Pancreas (tissue), 10 donors: Measurements from ENCODE around the gene SPATA12. TPM values are rescaled to one million over a fixed set of nuclear protein-coding genes. Genes with fewer than 3 reads are reported as not detected.
A peak's percentile ranks its signal among the peaks of the same experiment; 100 is the strongest.

Source experiments
- ATAC-seq, 4 donors: fragments of 200-7000 bp; cut with Tn5 transposase; one replicate each; pipeline versions ENCODE4 v1.8.0 to v1.9.1; 2020; ENCODE audit warnings: mild to moderate bottlenecking in 4 of 4, moderate library complexity in 4 of 4
- DNase-seq, 6 donors: peaks; one replicate each; pipeline ENCODE4 v3.0.0-alpha.2; 2020
- FAIRE-seq: peaks from 2 replicates; lab custom pipeline; 2012; peaks lifted over from hg19 to GRCh38; lab: Jason Lieb, UNC
- H3K27ac ChIP-seq, 4 donors: fragments of 200-600 bp; sonication (generic); 1 replicate in 3 of 4; 2 replicates in 1 of 4; pipeline versions ENCODE4 v1.5.0 to v1.8.0; 2020
- H3K27me3 ChIP-seq, 4 donors: fragments of 200-600 bp; one replicate each; pipeline ENCODE4 v1.8.0; 2021
- H3K36me3 ChIP-seq, 3 donors: fragments of 200-600 bp; sonication (generic) in 1 of 3; one replicate each; pipeline versions ENCODE4 v1.5.0 to v1.8.0; 2020 to 2021
- H3K4me1 ChIP-seq, 3 donors: fragments of 200-600 bp; one replicate each; pipeline ENCODE4 v1.8.0; 2021
- H3K4me3 ChIP-seq, 4 donors: fragments of 200-600 bp; sonication (generic) in 2 of 4; one replicate each; pipeline versions ENCODE4 v1.5.0 to v1.8.0; 2020 to 2021
- H3K9me3 ChIP-seq, 4 donors: fragments of 200-600 bp; one replicate each; pipeline ENCODE4 v1.8.0; 2021
- WGBS, 2 donors: extraction: QIAGEN DNeasy Blood & Tissue Kit; methylation state at CpG; one replicate each; pipeline ENCODE4 v1.1.7; 2013; 5-methylcytosine and 5-hydroxymethylcytosine counted together
- intact Hi-C, 3 donors: fragments of 100-400 bp; cut with DNase I; formaldehyde crosslinking; loops; one replicate each; pipeline versions ENCODE4 v1.11.1 to v1.14.2; 2022
- polyA plus RNA-seq, 2 donors: library from polyadenylated mRNA; stranded (reverse); fragments of 200-250 nt; gene quantifications; one replicate each; pipeline ENCODE4 v1.2.3, GENCODE V29; 2013
- total RNA-seq, 6 donors: library from RNA; stranded (reverse); fragmentation: NEBNext Ultra II Directional in 4 of 6; extraction: Animal tissue kit (Norgen Biotek cat#: 25700) in 4 of 6; gene quantifications; one replicate each; pipeline versions ENCODE4 v1.2.1 to v1.2.4, GENCODE V29; 2021 to 2023
- TF ChIP-seq, protein P1 (sequence below), 4 donors: fragments of 200-600 bp; sonication (generic) in 3 of 4; IDR thresholded peaks; one replicate each; pipeline versions ENCODE4 v1.5.0 to v1.8.0; 2021; ENCODE audit warnings: antibody characterized with exemption in 4 of 4
- donor health status: healthy with polysubstance abuse.
- donor health status: DM: no; HTN: no; CAD: no; lungs with moderate emphysema.
- donor health status: DM: no; HTN: no; CAD: no.
- donor health status: control.
- donor health status: control.
- donor health status: Bipolar disorder and iron deficiency.
- donor health status: DM: yes; HTN: yes; CAD: no.
- donor health status: DM: no; HTN: no; CAD: no.
- donor health status: DM: no; HTN: no; CAD: no.
- donor health status: DM: yes; HTN: yes; CAD: no.

Gene SPATA12
- total and polyA plus RNA-seq, 8 donors = 0.06 to 0.12 TPM; not detected in 6

DNA sequence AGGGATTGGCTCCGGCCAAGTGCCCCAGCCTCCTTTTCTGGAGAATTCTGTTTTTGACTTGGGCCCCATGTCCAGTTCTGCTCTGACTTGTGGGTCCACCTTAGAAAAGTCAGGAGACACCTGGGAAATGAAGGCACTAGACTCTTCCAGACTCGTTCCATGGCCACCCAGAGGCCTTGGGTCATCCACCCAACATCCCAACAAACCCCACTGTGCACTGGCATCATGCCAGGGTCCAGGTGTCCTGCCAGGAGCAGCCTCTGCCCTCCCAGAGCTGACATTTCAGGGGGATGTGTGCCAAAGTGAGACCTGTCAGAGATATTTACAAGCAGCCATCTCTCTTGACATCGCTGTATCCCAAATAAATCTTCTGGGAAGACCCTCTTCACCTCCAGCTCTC, 13.2 kb downstream of the SPATA12 start:
- TF ChIP-seq, protein P1, sequence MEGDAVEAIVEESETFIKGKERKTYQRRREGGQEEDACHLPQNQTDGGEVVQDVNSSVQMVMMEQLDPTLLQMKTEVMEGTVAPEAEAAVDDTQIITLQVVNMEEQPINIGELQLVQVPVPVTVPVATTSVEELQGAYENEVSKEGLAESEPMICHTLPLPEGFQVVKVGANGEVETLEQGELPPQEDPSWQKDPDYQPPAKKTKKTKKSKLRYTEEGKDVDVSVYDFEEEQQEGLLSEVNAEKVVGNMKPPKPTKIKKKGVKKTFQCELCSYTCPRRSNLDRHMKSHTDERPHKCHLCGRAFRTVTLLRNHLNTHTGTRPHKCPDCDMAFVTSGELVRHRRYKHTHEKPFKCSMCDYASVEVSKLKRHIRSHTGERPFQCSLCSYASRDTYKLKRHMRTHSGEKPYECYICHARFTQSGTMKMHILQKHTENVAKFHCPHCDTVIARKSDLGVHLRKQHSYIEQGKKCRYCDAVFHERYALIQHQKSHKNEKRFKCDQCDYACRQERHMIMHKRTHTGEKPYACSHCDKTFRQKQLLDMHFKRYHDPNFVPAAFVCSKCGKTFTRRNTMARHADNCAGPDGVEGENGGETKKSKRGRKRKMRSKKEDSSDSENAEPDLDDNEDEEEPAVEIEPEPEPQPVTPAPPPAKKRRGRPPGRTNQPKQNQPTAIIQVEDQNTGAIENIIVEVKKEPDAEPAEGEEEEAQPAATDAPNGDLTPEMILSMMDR (IDR thresholded peaks at IDR 0.05) = no peak
- intact Hi-C loops = no loop called here
- ATAC-seq (no peak), FAIRE-seq (no peak), DNase-seq (peak in 2 of 6 donors; percentile 34 to 63)
- Histone ChIP-seq H3K4me1 (peaks cover 0 to 5% (median 0%) of the 10 kb centered on the region in 3 donors), H3K27me3 (no peaks in the 10 kb centered on the region), H3K36me3 (no peaks in the 10 kb centered on the region), H3K4me3 (no peak overlapping the region), H3K27ac (no peak overlapping the region), H3K9me3 (no peaks in the 10 kb centered on the region)
- 79 to 86% methylated on average over 3 of the region's 3 CpGs for WGBS, 2 donors

DNA sequence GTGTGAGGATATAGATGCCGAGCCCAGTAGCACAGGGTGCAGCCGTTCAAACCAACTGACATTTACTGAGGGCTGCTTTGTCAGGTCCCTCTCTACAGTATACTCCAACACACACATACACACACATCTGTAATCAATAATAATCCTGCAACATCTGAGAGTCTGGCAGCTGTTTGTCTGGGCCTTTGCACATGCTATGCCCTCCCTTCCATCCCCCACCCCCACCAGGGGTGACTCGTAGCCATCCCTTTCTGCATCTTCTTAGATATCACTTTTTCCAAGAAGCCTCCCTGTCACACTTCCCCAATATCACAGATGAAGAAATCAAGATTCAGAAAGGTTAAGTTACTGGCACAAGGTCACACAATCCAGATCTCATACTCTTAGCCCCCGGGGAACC, 13.7 kb downstream of the SPATA12 start:
- no peak for FAIRE-seq
- H3K4me1 ChIP-seq = peaks cover 0 to 5% (median 0%) of the 10 kb centered on the region in 3 donors
- no peak overlapping the region for H3K4me3 ChIP-seq
- no peaks in the 10 kb centered on the region for H3K9me3 ChIP-seq
- intact Hi-C loops = no loop called here
- TF ChIP-seq, protein P1 (IDR thresholded peaks at IDR 0.05) = no peak
- no peak for DNase-seq
- H3K27me3 ChIP-seq = no peaks in the 10 kb centered on the region
- H3K27ac ChIP-seq = no peak overlapping the region
- WGBS, 2 donors = 90 to 97% methylated on average over 4 of the region's 4 CpGs
- H3K36me3 ChIP-seq = no peaks in the 10 kb centered on the region
- ATAC-seq = no peak

DNA sequence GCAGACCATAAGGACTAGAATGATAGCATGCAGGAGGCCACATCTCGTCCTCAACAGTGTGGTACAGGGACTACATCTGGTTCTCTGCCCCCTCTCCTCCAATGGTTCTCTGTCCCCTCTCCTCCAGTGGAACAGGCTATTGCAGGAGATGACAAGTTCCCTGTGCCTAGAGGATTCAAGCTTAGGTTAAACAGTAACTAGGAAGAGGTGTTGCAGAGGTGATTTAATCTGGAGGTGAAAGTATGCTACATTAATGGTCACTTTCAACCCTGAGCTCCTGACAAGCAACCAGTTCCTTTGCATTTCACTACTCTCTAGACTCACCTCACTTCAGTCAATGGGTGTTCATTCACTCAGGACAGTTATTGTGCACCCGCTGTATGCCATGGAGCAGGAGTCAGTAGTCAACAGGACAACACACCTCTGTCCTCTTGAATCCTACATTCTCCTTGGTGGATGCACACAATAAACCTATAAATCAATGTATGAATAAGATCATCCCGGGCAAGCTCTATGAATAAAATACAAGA, 16.0 kb downstream of the SPATA12 start:
- WGBS, 2 donors = 83 to 86% methylated on average over 3 of the region's 3 CpGs
- Histone ChIP-seq H3K27me3 (no peaks in the 10 kb centered on the region), H3K4me3 (no peak overlapping the region), H3K27ac (no peak overlapping the region), H3K4me1 (peaks cover 0 to 5% (median 0%) of the 10 kb centered on the region in 3 donors), H3K36me3 (no peaks in the 10 kb centered on the region), H3K9me3 (no peaks in the 10 kb centered on the region)
- TF ChIP-seq, protein P1 (IDR thresholded peaks at IDR 0.05) = no peak
- ATAC-seq (no peak), FAIRE-seq (no peak), DNase-seq (no peak)
- intact Hi-C loops = no loop called here

DNA sequence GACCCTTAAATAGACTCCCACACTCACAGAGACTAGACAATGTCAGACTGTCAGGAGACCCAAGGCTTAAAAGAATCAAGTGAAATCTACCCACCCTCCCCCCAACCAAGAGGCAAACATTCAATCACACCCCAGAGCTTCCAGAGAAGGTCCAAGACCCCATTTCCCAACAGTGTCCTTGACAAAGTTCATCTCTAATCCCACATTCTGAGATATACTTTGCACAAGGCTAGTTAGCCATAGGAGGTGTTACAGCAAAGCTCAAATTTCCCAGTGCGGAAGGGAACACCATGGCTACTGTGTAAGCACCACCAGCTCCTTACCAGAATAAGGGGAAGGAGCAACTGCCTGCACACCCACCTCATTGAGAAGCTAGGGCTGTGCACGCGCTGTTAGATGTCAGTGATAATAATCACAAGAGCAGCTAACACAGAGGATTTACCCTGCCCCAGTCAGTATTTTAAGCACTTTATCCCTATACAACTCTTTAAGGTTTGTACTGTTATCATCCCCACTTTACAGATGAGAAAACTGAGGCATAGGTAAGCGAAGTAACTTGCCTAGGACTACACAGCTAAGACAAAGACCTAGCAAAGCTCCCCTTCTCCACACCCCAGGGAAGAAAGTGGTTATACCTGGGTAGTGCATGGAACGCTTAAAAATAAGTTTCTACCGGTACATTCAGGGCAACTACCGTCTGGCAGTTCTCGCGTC, 17.3 kb downstream of the SPATA12 start:
- 37 to 39% methylated on average over 9 of the region's 9 CpGs for WGBS, 2 donors
- no peak for ATAC-seq
- FAIRE-seq = no peak

More for the DNA sequence above, 17.3 kb downstream of the SPATA12 start:
- TF ChIP-seq, protein P1 (IDR thresholded peaks at IDR 0.05) = no peak
- no peaks in the 10 kb centered on the region for H3K9me3 ChIP-seq
- peaks cover 0 to 5% (median 0%) of the 10 kb centered on the region in 3 donors for H3K4me1 ChIP-seq
- DNase-seq = no peak
- no peaks in the 10 kb centered on the region for H3K27me3 ChIP-seq
- peak overlapping the region in 3 of 4 donors; percentile 39 to 74 (median 72) for H3K27ac ChIP-seq
- intact Hi-C loops = no loop called here
- peak overlapping the region; percentile 57 to 95 (median 76) for H3K4me3 ChIP-seq
- no peaks in the 10 kb centered on the region for H3K36me3 ChIP-seq
